H1 (cell line): ENCODE measurements around the gene PDE9A. TPM values are rescaled to one million over a fixed set of nuclear protein-coding genes. Genes with fewer than 3 reads are reported as not detected.

Experiments
- CTCF ChIA-PET: fragments of 300-600 bp; sonication (Branson Sonifier 250); formaldehyde crosslinking; loops from one replicate; lab custom pipeline; 2021; ENCODE audit not compliant: partially characterized antibody; lab: Charles Lee
- POLR2A ChIA-PET: fragments of 300-600 bp; sonication (Branson Sonifier 250); formaldehyde crosslinking; loops from one replicate; lab custom pipeline; 2021; ENCODE audit warnings: inconsistent platforms; ENCODE audit not compliant: partially characterized antibody; lab: Charles Lee
- DNase-seq, 2 experiments: peaks; one replicate each; pipeline versions ENCODE4 v3.0.0 to v3.0.0-alpha.2; 2010 to 2022; ENCODE audit warnings: low spot score in 2 of 2, low read depth in 1 of 2, mixed read lengths in 1 of 2
- FAIRE-seq: peaks from 2 replicates; lab custom pipeline; 2011; peaks lifted over from hg19 to GRCh38; lab: Jason Lieb, UNC
- H2AFZ ChIP-seq: 2 replicates; pipeline ENCODE4 v1.8.1; 2012; ENCODE audit warnings: low read length, inconsistent platforms
- H2AK5ac ChIP-seq: 2 replicates; pipeline ENCODE4 v1.6.1; 2013; ENCODE audit warnings: low read depth, low read length
- H2BK120ac ChIP-seq: replicated peaks from 2 replicates; pipeline ENCODE3; 2013; ENCODE audit warnings: low read depth, low read length, inconsistent platforms
- H2BK12ac ChIP-seq: 2 replicates; pipeline ENCODE4 v1.6.1; 2013; ENCODE audit warnings: low read depth, low read length
- H2BK15ac ChIP-seq: 2 replicates; pipeline ENCODE4 v1.6.1; 2013; ENCODE audit warnings: low read length
- H2BK20ac ChIP-seq: 2 replicates; pipeline ENCODE4 v1.6.1; 2013; ENCODE audit warnings: low read length
- H2BK5ac ChIP-seq: 2 replicates; pipeline ENCODE4 v1.6.1; 2013; ENCODE audit warnings: low read depth, low read length
- H3K14ac ChIP-seq: 2 replicates; pipeline ENCODE4 v1.6.1; 2013; ENCODE audit warnings: inconsistent platforms; ENCODE audit not compliant: insufficient read length
- H3K18ac ChIP-seq: 2 replicates; pipeline ENCODE4 v1.6.1; 2013; ENCODE audit warnings: low read length; ENCODE audit errors: extremely low read depth
- H3K23ac ChIP-seq: 2 replicates; pipeline ENCODE4 v1.6.1; 2013; ENCODE audit warnings: inconsistent platforms; ENCODE audit not compliant: insufficient read length
- H3K23me2 ChIP-seq: 2 replicates; pipeline ENCODE4 v1.6.1; 2013; ENCODE audit warnings: low read depth, low read length
- H3K27ac ChIP-seq: 2 replicates; pipeline ENCODE4 v1.6.1; 2011; ENCODE audit warnings: low read depth, low read length, inconsistent platforms
- H3K27me3 ChIP-seq, 4 experiments: replicated peaks in 1 of 4; 1 replicate in 1 of 4; 2 replicates in 3 of 4; pipeline versions ENCODE4 v1.6.1 to v1.8.1; 2011 to 2013; ENCODE audit warnings: low read length in 3 of 4, mild to moderate bottlenecking in 3 of 4, inconsistent platforms in 2 of 4, mixed read lengths in 2 of 4, moderate library complexity in 1 of 4; ENCODE audit not compliant: control insufficient read depth in 3 of 4, insufficient read depth in 3 of 4; ENCODE audit errors: extremely low read depth in 1 of 4
- H3K36me3 ChIP-seq, 4 experiments: 2 replicates each; pipeline versions ENCODE4 v1.6.1 to v1.8.1; 2011 to 2013; ENCODE audit warnings: mild to moderate bottlenecking in 4 of 4, low read length in 3 of 4, moderate library complexity in 2 of 4, control low read depth in 1 of 4, inconsistent platforms in 1 of 4; ENCODE audit not compliant: insufficient read depth in 4 of 4, control insufficient read depth in 2 of 4
- H3K4ac ChIP-seq: replicated peaks from 2 replicates; pipeline ENCODE3; 2013; ENCODE audit warnings: low read length, low read depth, mixed read lengths, inconsistent platforms; ENCODE audit not compliant: insufficient read length
- H3K4me1 ChIP-seq, 4 experiments: replicated peaks in 1 of 4; 1 replicate in 1 of 4; 2 replicates in 3 of 4; pipeline versions ENCODE4 v1.6.1 to v1.8.1; 2011 to 2013; ENCODE audit warnings: low read length in 3 of 4, inconsistent platforms in 2 of 4, mixed read lengths in 1 of 4; ENCODE audit not compliant: insufficient read depth in 4 of 4, control insufficient read depth in 3 of 4
- H3K4me2 ChIP-seq, 2 experiments: 2 replicates each; pipeline versions ENCODE4 v1.6.1 to v1.8.1; 2011 to 2013; ENCODE audit warnings: low read depth in 2 of 2, low read length in 2 of 2, control low read depth in 1 of 2, inconsistent platforms in 1 of 2, mild to moderate bottlenecking in 1 of 2; ENCODE audit not compliant: insufficient read depth in 1 of 2
- H3K4me3 ChIP-seq, 4 experiments: fragments of 200-600, 300-600 bp in 1 of 4; sonication (generic), shearing (Covaris generic), sonication (Bioruptor Twin) in 1 of 4; 2 replicates each; pipeline versions ENCODE4 v1.5.1 to v1.8.1; 2011 to 2016; ENCODE audit warnings: low read length in 4 of 4, low read depth in 3 of 4, control low read depth in 2 of 4, inconsistent platforms in 2 of 4, mild to moderate bottlenecking in 2 of 4, mixed read lengths in 1 of 4, moderate library complexity in 1 of 4; ENCODE audit not compliant: insufficient read depth in 2 of 4; ENCODE audit errors: extremely low read depth in 1 of 4
- H3K56ac ChIP-seq: replicated peaks from 2 replicates; pipeline ENCODE3; 2013; ENCODE audit warnings: low read depth, mild to moderate bottlenecking, mixed read lengths, low read length, inconsistent platforms; ENCODE audit not compliant: insufficient read length
- H3K79me1 ChIP-seq: 2 replicates; pipeline ENCODE4 v1.6.1; 2013; ENCODE audit warnings: low read depth, low read length, control low read depth
- H3K79me2 ChIP-seq, 2 experiments: 2 replicates each; pipeline versions ENCODE4 v1.6.1 to v1.8.1; 2012 to 2013; ENCODE audit warnings: low read length in 2 of 2, mild to moderate bottlenecking in 2 of 2, inconsistent platforms in 1 of 2; ENCODE audit not compliant: insufficient read depth in 2 of 2, control insufficient read depth in 1 of 2
- H3K9ac ChIP-seq, 4 experiments: replicated peaks in 1 of 4; 1 replicate in 1 of 4; 2 replicates in 3 of 4; pipeline versions ENCODE4 v1.6.1 to v1.8.1; 2011 to 2013; ENCODE audit warnings: low read depth in 3 of 4, low read length in 3 of 4, control low read depth in 2 of 4, mild to moderate bottlenecking in 2 of 4, moderate library complexity in 2 of 4, inconsistent platforms in 1 of 4; ENCODE audit errors: extremely low read depth in 1 of 4
- H3K9me3 ChIP-seq, 2 experiments: 2 replicates each; pipeline versions ENCODE4 v1.6.1 to v1.8.1; 2012 to 2013; ENCODE audit warnings: mild to moderate bottlenecking in 2 of 2, moderate library complexity in 2 of 2, control low read depth in 1 of 2, inconsistent platforms in 1 of 2, low read depth in 1 of 2, low read length in 1 of 2, mixed read lengths in 1 of 2; ENCODE audit not compliant: insufficient read depth in 2 of 2
- H4K20me1 ChIP-seq, 2 experiments: replicated peaks in 1 of 2; 2 replicates each; pipeline versions ENCODE3 to v1.8.1; 2011 to 2013; ENCODE audit warnings: inconsistent platforms in 2 of 2, low read length in 2 of 2, mild to moderate bottlenecking in 1 of 2; ENCODE audit not compliant: insufficient read depth in 2 of 2, control insufficient read depth in 1 of 2
- H4K5ac ChIP-seq: 2 replicates; pipeline ENCODE4 v1.6.1; 2013; ENCODE audit warnings: low read length, low read depth, mixed read lengths, inconsistent platforms; ENCODE audit not compliant: insufficient read length
- H4K8ac ChIP-seq: 2 replicates; pipeline ENCODE4 v1.8.0; 2013; ENCODE audit warnings: mild to moderate bottlenecking, moderate library complexity, low read length, inconsistent platforms; ENCODE audit not compliant: insufficient read depth; ENCODE audit errors: extremely low read depth
- H4K91ac ChIP-seq: replicated peaks from 2 replicates; pipeline ENCODE3; 2013; ENCODE audit warnings: low read length, mixed read lengths, inconsistent platforms; ENCODE audit not compliant: insufficient read length
- ASH2L ChIP-seq: fragments of 200-600, 300-600 bp; sonication (generic); IDR thresholded peaks from one replicate; pipeline ENCODE4 v1.7.1; 2017; ENCODE audit warnings: low read length
- KDM4A ChIP-seq: IDR thresholded peaks from one replicate; pipeline ENCODE4 v1.7.1; 2012; ENCODE audit warnings: low read depth, mild to moderate bottlenecking, moderate library complexity, low read length, inconsistent platforms; ENCODE audit not compliant: severe bottlenecking
- KDM5A ChIP-seq: fragments of 200-600 bp; IDR thresholded peaks from 2 replicates; pipeline ENCODE4 v1.7.1; 2012; ENCODE audit warnings: mild to moderate bottlenecking, low read length, inconsistent platforms, mixed read lengths
- NANOG ChIP-seq: IDR thresholded peaks from 2 replicates; pipeline ENCODE4 v1.6.1; 2011; ENCODE audit warnings: low read length, low read depth, mild to moderate bottlenecking, inconsistent platforms; ENCODE audit not compliant: insufficient read depth, poor library complexity, severe bottlenecking
- SIN3A ChIP-seq, 2 experiments: IDR thresholded peaks in 1 of 2; conservative IDR thresholded peaks in 1 of 2; 2 replicates each; pipeline ENCODE4 v1.6.1; 2011 to 2012; ENCODE audit warnings: low read length in 2 of 2, improper control_type of control experiment in 1 of 2, low read depth in 1 of 2, mild to moderate bottlenecking in 1 of 2
- SIRT6 ChIP-seq: IDR thresholded peaks from one replicate; pipeline ENCODE4 v1.7.1; 2012; ENCODE audit warnings: low read length, inconsistent platforms
- WGBS, 2 experiments: shearing (Covaris generic) in 1 of 2; methylation state at CpG; one replicate each; pipeline versions ENCODE4 v1.1.6 to v1.1.7; 2013 to 2015; ENCODE audit warnings: low lambda C conversion rate in 2 of 2, mixed read lengths in 2 of 2, inconsistent platforms in 1 of 2, low coverage in 1 of 2, missing lambda C conversion rate in 1 of 2; ENCODE audit not compliant: insufficient replicate concordance in 2 of 2, insufficient coverage in 1 of 2, insufficient read length in 1 of 2; ENCODE audit errors: extremely low coverage in 1 of 2, missing lambda C conversion rate in 1 of 2; 5-methylcytosine and 5-hydroxymethylcytosine counted together
- polyA plus RNA-seq, 7 experiments: library from polyadenylated mRNA; depleted of rRNA in 3 of 7; stranded (reverse) in 5 of 7; unstranded in 2 of 7; fragments of >200 nt in 5 of 7; fragments of 200-250 nt in 2 of 7; gene quantifications; 1 replicate in 5 of 7; 2 replicates in 1 of 7; 4 replicates in 1 of 7; pipeline versions ENCODE4 v1.2.1 to v1.2.3, GENCODE V29; 2011 to 2013; ENCODE audit warnings: missing spikeins in 2 of 7, mixed read lengths in 2 of 7
- total RNA-seq: library from RNA; stranded (reverse); fragmentation: NEBNext Ultra II Directional; extraction: Animal tissue kit (Norgen Biotek cat#: 25700); gene quantifications from 2 replicates; pipeline ENCODE4 v1.2.1, GENCODE V29; 2021

The PDE9A gene
- total and polyA plus RNA-seq, 2 of the 8 experiments (the other 6 are each of a cell fraction or from before 2014, with no cell fraction given) = 39.2 to 45.9 TPM

DNA sequence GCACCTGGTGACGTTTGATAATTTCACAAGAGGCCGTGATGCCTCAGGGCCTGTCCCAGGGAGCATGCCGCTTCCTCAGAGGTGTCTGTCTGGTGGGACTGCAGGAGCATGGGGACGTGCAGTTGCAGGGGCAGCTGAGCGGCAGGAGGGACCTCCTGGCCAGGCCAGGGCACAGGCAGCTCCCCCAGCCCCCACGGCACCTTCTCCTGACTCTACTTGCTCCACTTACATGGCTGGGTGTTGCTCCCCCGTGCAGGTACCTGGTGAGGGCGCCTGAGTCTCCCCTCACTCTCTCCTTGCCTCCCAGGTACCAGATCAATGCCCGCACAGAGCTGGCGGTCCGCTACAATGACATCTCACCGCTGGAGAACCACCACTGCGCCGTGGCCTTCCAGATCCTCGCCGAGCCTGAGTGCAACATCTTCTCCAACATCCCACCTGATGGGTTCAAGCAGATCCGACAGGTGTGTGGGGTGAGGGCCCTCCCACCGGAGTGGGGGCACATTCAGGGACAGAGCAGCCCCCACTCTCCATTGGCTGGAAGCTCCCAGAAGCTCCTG lies 108.4 kb downstream of the PDE9A start:
- no peak overlapping the region for H3K27ac ChIP-seq
- no peak overlapping the region for H2AFZ ChIP-seq
- H3K4me1 ChIP-seq = no peaks in the 10 kb centered on the region
- ChIA-PET CTCF (no interaction called here), POLR2A (interaction anchor here (1.1 kb wide), 1 partner anchor 19 kb away, joined by 3 read pairs; no protein-coding TSS in a partner anchor)
- no peaks in the 10 kb centered on the region for H3K79me2 ChIP-seq
- no peak overlapping the region for H3K23ac ChIP-seq
- H2BK12ac ChIP-seq = no peak overlapping the region
- H3K9ac ChIP-seq = no peak overlapping the region
- no peak overlapping the region for H2BK15ac ChIP-seq
- peaks cover 16 to 40% (median 32%) of the 10 kb centered on the region in 4 experiments for H3K36me3 ChIP-seq
- no peak overlapping the region for H3K4me3 ChIP-seq
- H3K14ac ChIP-seq = no peak overlapping the region
- H4K5ac ChIP-seq = no peak overlapping the region
- no peak overlapping the region for H2BK20ac ChIP-seq
- no peaks in the 10 kb centered on the region for H3K79me1 ChIP-seq
- H3K56ac ChIP-seq = no peak overlapping the region
- H2BK5ac ChIP-seq = no peak overlapping the region
- H4K8ac ChIP-seq = no peak overlapping the region
- TF ChIP-seq SIN3A (conservative IDR thresholded peaks at IDR 0.05 in 1 of 2, IDR thresholded peaks at IDR 0.05 in 1 of 2; ENCODE audit: low read depth in 1 of 2, low read length in 2 of 2) (no peak), SIRT6 (no peak), NANOG (no peak), ASH2L (no peak), KDM4A (no peak), KDM5A (no peak)
- 91% methylated on average over 18 of the region's 18 CpGs; no CpG with 5 or more reads in 1 of the 2 experiments for WGBS, 2 experiments
- H4K91ac ChIP-seq = no peak overlapping the region
- H3K9me3 ChIP-seq = no peaks in the 10 kb centered on the region
- no peak overlapping the region for H3K4ac ChIP-seq
- no peak overlapping the region for H2BK120ac ChIP-seq
- H3K23me2 ChIP-seq = peaks cover 10% of the 10 kb centered on the region; the same call in 1 of the 2 replicates
- H3K18ac ChIP-seq = no peak overlapping the region
- no peak overlapping the region for H2AK5ac ChIP-seq
- no peak overlapping the region for H3K4me2 ChIP-seq
- DNase-seq (no peak), FAIRE-seq (no peak)
- no peaks in the 10 kb centered on the region for H3K27me3 ChIP-seq
- H4K20me1 ChIP-seq = peaks cover 0 to 8% of the 10 kb centered on the region in 2 experiments
